H1 (cell line): ENCODE data around the gene TMEM150A.

Experiments
- JUND ChIP-seq: IDR thresholded peaks from 2 replicates; pipeline ENCODE4 v1.6.1; 2011; ENCODE audit warnings: mild to moderate bottlenecking, improper control_type of control experiment, low read length
- KDM5A ChIP-seq: fragments of 200-600 bp; IDR thresholded peaks from 2 replicates; pipeline ENCODE4 v1.7.1; 2012; ENCODE audit warnings: mild to moderate bottlenecking, low read length, inconsistent platforms, mixed read lengths
- POLR2A ChIP-seq, 2 experiments: IDR thresholded peaks; 1 replicate in 1 of 2; 2 replicates in 1 of 2; pipeline ENCODE4 v1.6.1; 2011; ENCODE audit warnings: low read depth in 2 of 2, low read length in 2 of 2, mild to moderate bottlenecking in 2 of 2; ENCODE audit errors: control extremely low read depth in 1 of 2
- RAD21 ChIP-seq, 2 experiments: IDR thresholded peaks in 1 of 2; conservative IDR thresholded peaks in 1 of 2; 2 replicates each; pipeline ENCODE4 v1.6.1; 2011; ENCODE audit warnings: low read depth in 2 of 2, low read length in 2 of 2, improper control_type of control experiment in 1 of 2, inconsistent platforms in 1 of 2, mild to moderate bottlenecking in 1 of 2, moderate library complexity in 1 of 2
- SAP30 ChIP-seq: fragments of 300-600 bp; sonication (generic); IDR thresholded peaks from 2 replicates; pipeline ENCODE4 v1.7.1; 2012; ENCODE audit warnings: low read length, moderate library complexity, mild to moderate bottlenecking, inconsistent platforms; ENCODE audit not compliant: insufficient read depth, insufficient replicate concordance
- SP4 ChIP-seq: IDR thresholded peaks from 2 replicates; pipeline ENCODE4 v1.6.1; 2012; ENCODE audit warnings: low read length, inconsistent platforms
- TAF1 ChIP-seq: IDR thresholded peaks from 2 replicates; pipeline ENCODE4 v1.6.1; 2011; ENCODE audit warnings: mild to moderate bottlenecking, low read depth, low read length
- TF ChIP-seq, protein P1 (sequence below), 3 experiments: IDR thresholded peaks; 1 replicate in 2 of 3; 2 replicates in 1 of 3; pipeline versions ENCODE4 v1.5.1 to v1.6.1; 2011; ENCODE audit warnings: low read length in 3 of 3, mild to moderate bottlenecking in 3 of 3, inconsistent platforms in 2 of 3, low read depth in 1 of 3, moderate library complexity in 1 of 3; ENCODE audit not compliant: insufficient read depth in 1 of 3; ENCODE audit errors: control extremely low read depth in 1 of 3
- TF ChIP-seq, protein P2 (sequence below): fragments of 300-600 bp; sonication (generic); IDR thresholded peaks from 2 replicates; pipeline ENCODE4 v1.7.1; 2012; ENCODE audit warnings: low read length, moderate library complexity, mild to moderate bottlenecking, inconsistent platforms; ENCODE audit not compliant: insufficient replicate concordance

DNA sequence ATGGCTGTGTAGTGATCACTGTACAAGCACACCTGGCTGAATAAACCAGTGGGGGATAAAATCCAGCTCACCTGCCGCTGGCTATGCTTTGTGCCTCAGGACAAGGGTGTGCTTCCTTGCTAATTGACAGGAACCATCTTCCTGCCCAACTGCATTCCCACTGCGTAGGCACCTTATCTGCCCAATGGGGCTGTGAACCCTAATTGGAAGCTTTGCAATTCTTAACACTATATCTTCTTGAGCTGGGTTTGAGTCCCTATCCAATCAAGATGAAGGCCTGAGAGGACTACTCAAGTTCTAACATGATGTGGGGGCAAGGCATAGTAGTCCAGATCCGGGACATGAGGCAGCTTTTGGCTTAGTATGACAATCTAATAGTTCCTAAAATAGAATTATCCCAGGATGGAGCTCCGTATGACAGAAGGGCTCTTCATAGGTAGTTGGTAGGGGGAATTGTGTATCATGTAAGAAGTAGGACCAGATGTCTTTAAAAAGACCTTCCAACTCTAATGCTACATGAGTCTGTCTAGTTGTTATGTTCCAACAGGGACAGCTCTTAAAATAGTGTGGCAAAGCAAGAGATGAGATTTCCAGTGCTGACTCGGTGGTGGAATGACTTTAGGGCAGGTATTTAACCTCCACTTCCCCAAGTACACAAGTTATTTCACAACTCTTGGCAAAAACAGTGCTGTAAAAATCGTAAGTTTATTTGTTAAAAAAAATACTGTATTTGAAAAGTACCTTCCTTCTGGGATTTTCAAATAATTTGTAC, 2.3 kb upstream of the TMEM150A start:
- TF ChIP-seq JUND (no peak), POLR2A (IDR thresholded peaks at IDR 0.05; ENCODE audit: control extremely low read depth in 1 of 2, low read depth in 2 of 2, low read length in 2 of 2) (0 out of 3 replicates have a peak, but pooled peaks of 1 of the 2 experiments have one; percentile 24), RAD21 (IDR thresholded peaks at IDR 0.05 in 1 of 2, conservative IDR thresholded peaks at IDR 0.05 in 1 of 2; ENCODE audit: low read depth in 2 of 2, low read length in 2 of 2) (no peak), SAP30 (no peak), TAF1 (no peak), SP4 (no peak), KDM5A (no peak)
- TF ChIP-seq, protein P1, sequence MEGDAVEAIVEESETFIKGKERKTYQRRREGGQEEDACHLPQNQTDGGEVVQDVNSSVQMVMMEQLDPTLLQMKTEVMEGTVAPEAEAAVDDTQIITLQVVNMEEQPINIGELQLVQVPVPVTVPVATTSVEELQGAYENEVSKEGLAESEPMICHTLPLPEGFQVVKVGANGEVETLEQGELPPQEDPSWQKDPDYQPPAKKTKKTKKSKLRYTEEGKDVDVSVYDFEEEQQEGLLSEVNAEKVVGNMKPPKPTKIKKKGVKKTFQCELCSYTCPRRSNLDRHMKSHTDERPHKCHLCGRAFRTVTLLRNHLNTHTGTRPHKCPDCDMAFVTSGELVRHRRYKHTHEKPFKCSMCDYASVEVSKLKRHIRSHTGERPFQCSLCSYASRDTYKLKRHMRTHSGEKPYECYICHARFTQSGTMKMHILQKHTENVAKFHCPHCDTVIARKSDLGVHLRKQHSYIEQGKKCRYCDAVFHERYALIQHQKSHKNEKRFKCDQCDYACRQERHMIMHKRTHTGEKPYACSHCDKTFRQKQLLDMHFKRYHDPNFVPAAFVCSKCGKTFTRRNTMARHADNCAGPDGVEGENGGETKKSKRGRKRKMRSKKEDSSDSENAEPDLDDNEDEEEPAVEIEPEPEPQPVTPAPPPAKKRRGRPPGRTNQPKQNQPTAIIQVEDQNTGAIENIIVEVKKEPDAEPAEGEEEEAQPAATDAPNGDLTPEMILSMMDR (IDR thresholded peaks at IDR 0.05; ENCODE audit: control extremely low read depth in 1 of 3, insufficient read depth in 1 of 3, low read depth in 1 of 3, low read length in 3 of 3), result no peak
- TF ChIP-seq, protein P2, sequence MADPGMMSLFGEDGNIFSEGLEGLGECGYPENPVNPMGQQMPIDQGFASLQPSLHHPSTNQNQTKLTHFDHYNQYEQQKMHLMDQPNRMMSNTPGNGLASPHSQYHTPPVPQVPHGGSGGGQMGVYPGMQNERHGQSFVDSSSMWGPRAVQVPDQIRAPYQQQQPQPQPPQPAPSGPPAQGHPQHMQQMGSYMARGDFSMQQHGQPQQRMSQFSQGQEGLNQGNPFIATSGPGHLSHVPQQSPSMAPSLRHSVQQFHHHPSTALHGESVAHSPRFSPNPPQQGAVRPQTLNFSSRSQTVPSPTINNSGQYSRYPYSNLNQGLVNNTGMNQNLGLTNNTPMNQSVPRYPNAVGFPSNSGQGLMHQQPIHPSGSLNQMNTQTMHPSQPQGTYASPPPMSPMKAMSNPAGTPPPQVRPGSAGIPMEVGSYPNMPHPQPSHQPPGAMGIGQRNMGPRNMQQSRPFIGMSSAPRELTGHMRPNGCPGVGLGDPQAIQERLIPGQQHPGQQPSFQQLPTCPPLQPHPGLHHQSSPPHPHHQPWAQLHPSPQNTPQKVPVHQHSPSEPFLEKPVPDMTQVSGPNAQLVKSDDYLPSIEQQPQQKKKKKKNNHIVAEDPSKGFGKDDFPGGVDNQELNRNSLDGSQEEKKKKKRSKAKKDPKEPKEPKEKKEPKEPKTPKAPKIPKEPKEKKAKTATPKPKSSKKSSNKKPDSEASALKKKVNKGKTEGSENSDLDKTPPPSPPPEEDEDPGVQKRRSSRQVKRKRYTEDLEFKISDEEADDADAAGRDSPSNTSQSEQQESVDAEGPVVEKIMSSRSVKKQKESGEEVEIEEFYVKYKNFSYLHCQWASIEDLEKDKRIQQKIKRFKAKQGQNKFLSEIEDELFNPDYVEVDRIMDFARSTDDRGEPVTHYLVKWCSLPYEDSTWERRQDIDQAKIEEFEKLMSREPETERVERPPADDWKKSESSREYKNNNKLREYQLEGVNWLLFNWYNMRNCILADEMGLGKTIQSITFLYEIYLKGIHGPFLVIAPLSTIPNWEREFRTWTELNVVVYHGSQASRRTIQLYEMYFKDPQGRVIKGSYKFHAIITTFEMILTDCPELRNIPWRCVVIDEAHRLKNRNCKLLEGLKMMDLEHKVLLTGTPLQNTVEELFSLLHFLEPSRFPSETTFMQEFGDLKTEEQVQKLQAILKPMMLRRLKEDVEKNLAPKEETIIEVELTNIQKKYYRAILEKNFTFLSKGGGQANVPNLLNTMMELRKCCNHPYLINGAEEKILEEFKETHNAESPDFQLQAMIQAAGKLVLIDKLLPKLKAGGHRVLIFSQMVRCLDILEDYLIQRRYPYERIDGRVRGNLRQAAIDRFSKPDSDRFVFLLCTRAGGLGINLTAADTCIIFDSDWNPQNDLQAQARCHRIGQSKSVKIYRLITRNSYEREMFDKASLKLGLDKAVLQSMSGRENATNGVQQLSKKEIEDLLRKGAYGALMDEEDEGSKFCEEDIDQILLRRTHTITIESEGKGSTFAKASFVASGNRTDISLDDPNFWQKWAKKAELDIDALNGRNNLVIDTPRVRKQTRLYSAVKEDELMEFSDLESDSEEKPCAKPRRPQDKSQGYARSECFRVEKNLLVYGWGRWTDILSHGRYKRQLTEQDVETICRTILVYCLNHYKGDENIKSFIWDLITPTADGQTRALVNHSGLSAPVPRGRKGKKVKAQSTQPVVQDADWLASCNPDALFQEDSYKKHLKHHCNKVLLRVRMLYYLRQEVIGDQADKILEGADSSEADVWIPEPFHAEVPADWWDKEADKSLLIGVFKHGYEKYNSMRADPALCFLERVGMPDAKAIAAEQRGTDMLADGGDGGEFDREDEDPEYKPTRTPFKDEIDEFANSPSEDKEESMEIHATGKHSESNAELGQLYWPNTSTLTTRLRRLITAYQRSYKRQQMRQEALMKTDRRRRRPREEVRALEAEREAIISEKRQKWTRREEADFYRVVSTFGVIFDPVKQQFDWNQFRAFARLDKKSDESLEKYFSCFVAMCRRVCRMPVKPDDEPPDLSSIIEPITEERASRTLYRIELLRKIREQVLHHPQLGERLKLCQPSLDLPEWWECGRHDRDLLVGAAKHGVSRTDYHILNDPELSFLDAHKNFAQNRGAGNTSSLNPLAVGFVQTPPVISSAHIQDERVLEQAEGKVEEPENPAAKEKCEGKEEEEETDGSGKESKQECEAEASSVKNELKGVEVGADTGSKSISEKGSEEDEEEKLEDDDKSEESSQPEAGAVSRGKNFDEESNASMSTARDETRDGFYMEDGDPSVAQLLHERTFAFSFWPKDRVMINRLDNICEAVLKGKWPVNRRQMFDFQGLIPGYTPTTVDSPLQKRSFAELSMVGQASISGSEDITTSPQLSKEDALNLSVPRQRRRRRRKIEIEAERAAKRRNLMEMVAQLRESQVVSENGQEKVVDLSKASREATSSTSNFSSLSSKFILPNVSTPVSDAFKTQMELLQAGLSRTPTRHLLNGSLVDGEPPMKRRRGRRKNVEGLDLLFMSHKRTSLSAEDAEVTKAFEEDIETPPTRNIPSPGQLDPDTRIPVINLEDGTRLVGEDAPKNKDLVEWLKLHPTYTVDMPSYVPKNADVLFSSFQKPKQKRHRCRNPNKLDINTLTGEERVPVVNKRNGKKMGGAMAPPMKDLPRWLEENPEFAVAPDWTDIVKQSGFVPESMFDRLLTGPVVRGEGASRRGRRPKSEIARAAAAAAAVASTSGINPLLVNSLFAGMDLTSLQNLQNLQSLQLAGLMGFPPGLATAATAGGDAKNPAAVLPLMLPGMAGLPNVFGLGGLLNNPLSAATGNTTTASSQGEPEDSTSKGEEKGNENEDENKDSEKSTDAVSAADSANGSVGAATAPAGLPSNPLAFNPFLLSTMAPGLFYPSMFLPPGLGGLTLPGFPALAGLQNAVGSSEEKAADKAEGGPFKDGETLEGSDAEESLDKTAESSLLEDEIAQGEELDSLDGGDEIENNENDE, result no peak
